ENCODE results near the gene GJA5.
"Not testable (repeated sequence)": the region's sequence is repeated elsewhere in the genome, so short reads cannot be mapped to it uniquely, and the experiment has no call there.

GJA5 gene

DNA sequence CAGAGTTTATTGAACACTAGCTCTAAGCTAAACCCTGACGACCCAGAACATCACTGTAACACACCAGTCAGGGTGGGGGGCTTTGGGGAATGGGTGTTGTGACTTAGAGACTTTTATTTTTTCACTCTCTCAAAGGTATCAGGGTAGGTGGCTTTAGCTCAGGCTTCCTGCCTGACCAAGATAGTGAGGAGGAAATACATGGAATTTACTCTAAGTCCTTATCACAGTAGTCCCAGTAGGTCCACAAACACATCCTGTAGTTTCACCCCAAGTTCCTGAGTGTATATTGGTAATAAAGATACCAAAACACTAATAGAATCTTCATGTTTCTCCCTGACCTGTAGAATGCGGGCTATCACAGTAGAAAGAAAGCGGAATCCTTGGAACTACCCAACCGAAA lies 15.1 kb downstream of the GJA5 start:
- Histone ChIP-seq H3K4me3 (ENCODE audit: low read length) (no peak overlapping the region), H3K27me3 (ENCODE audit: insufficient read depth, low read length) (no peaks in the 10 kb centered on the region), H3K9ac (ENCODE audit: low read depth, low read length) (no peak overlapping the region), H3K27ac (ENCODE audit: low read length) (no peak overlapping the region), H3K36me3 (ENCODE audit: insufficient read depth, low read depth, low read length) (no peaks in the 10 kb centered on the region), H3K4me1 (ENCODE audit: insufficient read depth, low read length) (no peaks in the 10 kb centered on the region), H3K9me3 (ENCODE audit: insufficient read depth, low read depth, low read length) (no peaks in the 10 kb centered on the region)

DNA sequence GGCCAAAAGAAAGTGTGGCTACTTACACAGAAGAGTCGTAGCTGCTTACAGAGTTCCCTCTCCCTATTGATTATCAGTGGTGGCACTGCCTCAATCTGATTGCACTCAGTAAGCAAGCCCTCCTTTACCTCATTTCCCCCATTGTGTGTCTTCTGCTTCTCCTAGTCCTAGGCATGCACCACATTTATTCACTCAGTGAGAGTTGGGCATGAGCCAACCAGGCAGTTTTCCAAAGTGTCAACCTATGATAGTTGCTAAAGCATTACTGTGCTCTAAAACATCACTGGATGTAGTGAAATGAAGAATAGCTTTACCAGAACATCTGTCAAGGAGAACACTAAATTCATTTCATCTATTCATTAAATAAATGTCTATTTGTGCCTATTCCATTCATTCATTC lies 19.3 kb downstream of the GJA5 start:
- no peak overlapping the region for H3K4me3 ChIP-seq (ENCODE audit: low read length)
- H3K27me3 ChIP-seq (ENCODE audit: insufficient read depth, low read length) = no peaks in the 10 kb centered on the region
- H3K4me1 ChIP-seq (ENCODE audit: insufficient read depth, low read length) = no peaks in the 10 kb centered on the region

DNA sequence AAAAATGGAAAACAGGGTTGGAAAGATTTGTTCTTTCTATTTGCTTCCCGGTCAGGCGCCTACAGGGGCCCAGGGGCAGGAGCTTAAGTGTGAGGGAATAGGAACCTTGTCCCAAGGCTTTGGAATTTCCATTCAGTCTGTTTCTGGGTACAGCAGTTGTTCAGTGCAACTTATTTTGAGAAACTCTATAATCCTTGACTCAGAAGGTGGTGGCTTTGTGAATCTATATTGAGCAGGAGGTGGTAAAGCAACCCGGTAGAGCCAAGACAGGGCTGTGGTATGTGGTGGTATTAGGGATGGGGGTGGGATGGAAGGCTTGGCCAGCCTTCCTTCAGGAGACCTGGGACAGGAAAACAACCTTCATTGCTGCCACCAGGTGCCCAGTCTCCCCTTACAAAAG lies 20.0 kb downstream of the GJA5 start:
- Histone ChIP-seq H3K9ac (ENCODE audit: low read depth, low read length) (no peak overlapping the region), H3K4me1 (ENCODE audit: insufficient read depth, low read length) (no peaks in the 10 kb centered on the region), H3K27ac (ENCODE audit: low read length) (no peak overlapping the region), H3K4me3 (ENCODE audit: low read length) (no peak overlapping the region), H3K9me3 (ENCODE audit: insufficient read depth, low read depth, low read length) (no peaks in the 10 kb centered on the region), H3K36me3 (ENCODE audit: insufficient read depth, low read depth, low read length) (no peaks in the 10 kb centered on the region), H3K27me3 (ENCODE audit: insufficient read depth, low read length) (no peaks in the 10 kb centered on the region)

More for the DNA sequence above, 19.3 kb downstream of the GJA5 start:
- Histone ChIP-seq H3K27ac (ENCODE audit: low read length) (no peak overlapping the region), H3K9me3 (ENCODE audit: insufficient read depth, low read depth, low read length) (no peaks in the 10 kb centered on the region), H3K9ac (ENCODE audit: low read depth, low read length) (no peak overlapping the region), H3K36me3 (ENCODE audit: insufficient read depth, low read depth, low read length) (no peaks in the 10 kb centered on the region)

DNA sequence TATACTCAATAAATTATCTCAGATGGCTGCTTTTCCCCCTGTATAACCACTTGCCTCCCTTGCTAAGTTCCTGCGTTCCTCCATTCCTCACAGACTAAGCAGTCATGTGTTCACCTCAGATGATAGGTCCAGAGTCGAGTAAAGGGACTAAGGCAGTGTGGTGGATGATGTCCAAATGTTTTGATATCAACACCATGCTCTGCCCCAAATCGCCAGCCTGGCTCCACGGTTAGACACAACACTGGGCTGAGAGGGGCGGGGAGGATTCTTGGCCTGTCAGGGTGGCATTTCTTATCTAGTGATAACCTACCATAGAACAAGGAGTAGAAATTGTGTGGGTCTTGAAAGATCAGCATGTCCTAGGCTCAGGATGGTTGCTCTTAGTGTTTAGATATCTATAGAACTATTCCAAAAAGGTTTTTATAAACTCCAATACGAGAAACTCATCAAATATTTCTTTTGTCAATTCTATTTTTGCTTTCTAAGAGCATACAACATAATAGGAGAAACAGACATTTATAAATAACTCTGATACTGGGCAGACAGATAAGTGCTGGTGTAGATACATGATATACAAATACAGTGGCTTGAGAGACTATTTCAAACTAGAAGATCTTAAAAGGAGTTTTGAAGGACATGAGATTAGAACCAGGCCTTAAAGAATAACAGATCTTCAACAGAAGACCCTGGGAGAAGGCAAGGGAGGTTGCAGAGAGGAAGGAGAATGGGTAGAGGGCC lies 21.5 kb downstream of the GJA5 start:
- Histone ChIP-seq H3K9me3 (ENCODE audit: insufficient read depth, low read depth, low read length) (no peaks in the 10 kb centered on the region), H3K27me3 (ENCODE audit: insufficient read depth, low read length) (no peaks in the 10 kb centered on the region), H3K9ac (ENCODE audit: low read depth, low read length) (no peak overlapping the region), H3K27ac (ENCODE audit: low read length) (no peak overlapping the region), H3K36me3 (ENCODE audit: insufficient read depth, low read depth, low read length) (no peaks in the 10 kb centered on the region), H3K4me3 (ENCODE audit: low read length) (no peak overlapping the region), H3K4me1 (ENCODE audit: insufficient read depth, low read length) (no peaks in the 10 kb centered on the region)

DNA sequence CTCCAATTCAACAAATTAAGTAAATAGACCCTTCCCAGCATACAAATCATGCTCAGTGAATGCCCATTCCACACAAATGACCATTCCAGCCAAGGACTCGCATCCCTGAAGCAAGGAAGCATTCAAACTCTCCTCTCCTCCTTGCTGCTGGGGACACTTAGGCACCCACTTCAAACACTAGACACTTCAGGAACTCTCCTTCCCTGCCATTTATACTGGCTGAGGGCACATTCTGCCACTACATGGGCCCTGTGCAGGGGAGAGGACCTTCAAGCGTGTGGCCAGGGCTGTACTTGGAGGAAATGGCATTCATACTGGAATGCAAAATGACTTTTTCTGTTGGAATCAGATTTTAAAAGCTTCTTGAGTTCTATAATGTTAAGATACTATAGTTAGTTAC lies 22.3 kb downstream of the GJA5 start:
- H3K4me3 ChIP-seq (ENCODE audit: low read length) = no peak overlapping the region
- H3K9me3 ChIP-seq (ENCODE audit: insufficient read depth, low read depth, low read length) = no peaks in the 10 kb centered on the region
- H3K36me3 ChIP-seq (ENCODE audit: insufficient read depth, low read depth, low read length) = no peaks in the 10 kb centered on the region
- no peak overlapping the region for H3K9ac ChIP-seq (ENCODE audit: low read depth, low read length)
- no peaks in the 10 kb centered on the region for H3K27me3 ChIP-seq (ENCODE audit: insufficient read depth, low read length)
- no peak overlapping the region for H3K27ac ChIP-seq (ENCODE audit: low read length)
- H3K4me1 ChIP-seq (ENCODE audit: insufficient read depth, low read length) = no peaks in the 10 kb centered on the region

DNA sequence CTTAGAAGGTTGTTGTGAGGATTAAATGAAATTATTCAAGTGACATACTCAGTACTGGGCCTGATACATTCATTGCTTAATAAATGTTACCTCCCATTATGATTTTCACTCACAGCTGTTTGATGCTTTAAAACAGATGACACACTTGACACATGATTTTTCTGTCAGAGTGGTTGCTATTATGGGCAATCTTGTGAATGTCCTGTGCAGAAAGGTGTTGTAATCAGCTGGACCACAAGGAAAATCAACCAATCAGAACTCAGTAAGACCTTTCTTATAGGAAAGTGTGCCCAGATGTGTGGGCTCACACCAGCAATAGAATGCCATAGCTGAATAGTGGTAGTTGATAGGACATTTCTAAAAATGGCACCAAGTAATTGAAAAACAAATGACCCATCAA lies 23.5 kb downstream of the GJA5 start:
- H3K9ac ChIP-seq (ENCODE audit: low read depth, low read length) = no peak overlapping the region
- no peaks in the 10 kb centered on the region for H3K4me1 ChIP-seq (ENCODE audit: insufficient read depth, low read length)
- H3K9me3 ChIP-seq (ENCODE audit: insufficient read depth, low read depth, low read length) = no peaks in the 10 kb centered on the region
- no peak overlapping the region for H3K4me3 ChIP-seq (ENCODE audit: low read length)
- no peak overlapping the region for H3K27ac ChIP-seq (ENCODE audit: low read length)
- H3K27me3 ChIP-seq (ENCODE audit: insufficient read depth, low read length) = no peaks in the 10 kb centered on the region
- no peaks in the 10 kb centered on the region for H3K36me3 ChIP-seq (ENCODE audit: insufficient read depth, low read depth, low read length)

DNA sequence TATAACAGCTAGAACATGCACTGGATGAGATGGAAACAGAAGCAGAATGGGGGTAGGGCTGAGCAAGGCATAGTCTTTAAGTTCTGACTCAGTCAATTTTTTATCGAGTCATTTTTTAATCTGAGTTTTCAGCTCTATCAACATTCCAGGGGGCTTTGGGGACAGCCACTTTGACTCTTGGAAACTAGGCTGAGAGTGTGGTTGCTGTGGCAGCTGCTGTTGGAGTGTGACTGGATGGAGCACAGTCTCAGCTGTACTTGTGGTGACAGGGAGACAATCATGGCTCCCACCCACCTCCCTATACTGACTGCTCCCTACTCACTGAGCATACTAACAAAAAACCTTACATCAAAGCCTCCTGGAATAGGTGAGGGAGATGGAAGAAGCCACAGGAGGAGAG lies 25.0 kb downstream of the GJA5 start:
- Histone ChIP-seq H3K27me3 (ENCODE audit: insufficient read depth, low read length) (no peaks in the 10 kb centered on the region), H3K9me3 (ENCODE audit: insufficient read depth, low read depth, low read length) (no peaks in the 10 kb centered on the region), H3K27ac (ENCODE audit: low read length) (no peak overlapping the region), H3K9ac (ENCODE audit: low read depth, low read length) (no peak overlapping the region), H3K36me3 (ENCODE audit: insufficient read depth, low read depth, low read length) (no peaks in the 10 kb centered on the region), H3K4me1 (ENCODE audit: insufficient read depth, low read length) (no peaks in the 10 kb centered on the region), H3K4me3 (ENCODE audit: low read length) (no peak overlapping the region)

DNA sequence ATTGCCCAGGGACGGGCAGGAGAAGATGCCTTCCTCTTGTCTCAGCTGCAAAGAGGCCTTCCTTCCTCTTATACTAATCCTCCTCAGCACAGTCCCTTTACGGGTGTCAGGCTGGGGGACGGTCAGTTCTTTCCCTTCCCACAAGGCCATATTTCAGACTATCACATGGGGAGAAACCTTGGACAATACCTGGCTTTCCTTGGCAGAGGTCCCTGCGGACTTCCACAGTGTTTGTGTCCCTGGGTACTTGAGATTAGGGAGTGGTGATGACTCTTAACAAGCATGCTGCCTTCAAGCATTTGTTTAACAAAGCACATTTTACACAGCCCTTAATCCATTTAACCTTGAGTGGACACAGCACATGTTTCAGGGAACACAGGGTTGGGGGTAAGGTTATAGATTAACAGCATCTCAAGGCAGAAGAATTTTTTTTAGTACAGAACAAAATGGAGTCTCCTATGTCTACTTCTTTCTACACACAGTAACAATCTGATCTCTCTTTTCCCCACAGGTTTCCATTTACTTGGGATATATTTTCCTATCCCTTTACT lies 26.0 kb downstream of the GJA5 start:
- not testable (repeated sequence) for H3K9me3 ChIP-seq (ENCODE audit: insufficient read depth, low read depth, low read length); H3K36me3 ChIP-seq (ENCODE audit: insufficient read depth, low read depth, low read length); H3K27ac ChIP-seq (ENCODE audit: low read length); H3K4me1 ChIP-seq (ENCODE audit: insufficient read depth, low read length); H3K9ac ChIP-seq (ENCODE audit: low read depth, low read length); H3K27me3 ChIP-seq (ENCODE audit: insufficient read depth, low read length); H3K4me3 ChIP-seq (ENCODE audit: low read length)

DNA sequence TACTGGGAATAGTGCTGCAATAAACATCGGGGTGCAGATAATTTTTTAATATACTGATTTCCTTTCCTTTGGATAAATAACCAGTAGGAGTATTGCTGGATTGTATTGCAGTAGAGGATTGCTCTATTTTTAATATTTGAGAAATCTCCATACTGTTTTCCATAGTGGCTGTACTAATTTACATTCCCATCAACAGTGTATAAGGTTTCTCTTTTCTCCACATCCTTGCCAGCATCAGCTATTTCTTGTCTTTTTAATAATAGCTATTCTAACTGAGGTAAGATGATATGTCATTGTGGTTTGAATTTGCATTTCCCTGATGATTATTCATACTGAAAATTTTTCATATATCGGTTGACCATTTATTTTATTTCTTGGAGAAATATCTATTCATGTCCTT lies 31.1 kb downstream of the GJA5 start:
- no peak overlapping the region for H3K9ac ChIP-seq (ENCODE audit: low read depth, low read length)
- H3K4me1 ChIP-seq (ENCODE audit: insufficient read depth, low read length) = no peaks in the 10 kb centered on the region
- H3K4me3 ChIP-seq (ENCODE audit: low read length) = no peak overlapping the region
- H3K36me3 ChIP-seq (ENCODE audit: insufficient read depth, low read depth, low read length) = no peaks in the 10 kb centered on the region
- H3K27ac ChIP-seq (ENCODE audit: low read length) = no peak overlapping the region
- no peaks in the 10 kb centered on the region for H3K9me3 ChIP-seq (ENCODE audit: insufficient read depth, low read depth, low read length)
- no peaks in the 10 kb centered on the region for H3K27me3 ChIP-seq (ENCODE audit: insufficient read depth, low read length)

DNA sequence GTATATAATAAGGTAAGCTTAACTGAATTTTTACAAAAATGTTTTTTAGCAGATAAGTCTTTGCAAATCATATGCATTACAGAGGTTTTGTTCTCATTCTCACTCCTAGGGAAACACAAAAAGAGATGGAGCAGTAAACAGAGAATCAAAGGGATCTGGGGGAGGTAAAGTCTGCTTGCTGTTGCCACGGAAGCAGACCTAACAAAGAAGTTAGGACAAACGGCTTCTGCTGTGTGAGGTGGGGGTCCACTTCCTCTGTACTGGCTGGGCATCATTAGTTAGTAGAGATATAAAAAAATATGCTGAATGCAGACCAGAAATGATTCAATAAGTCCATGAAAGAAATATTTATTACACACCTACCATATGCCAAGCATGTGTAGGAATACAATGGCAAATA lies 34.2 kb downstream of the GJA5 start:
- Histone ChIP-seq H3K4me1 (ENCODE audit: insufficient read depth, low read length) (no peaks in the 10 kb centered on the region), H3K9ac (ENCODE audit: low read depth, low read length) (no peak overlapping the region), H3K4me3 (ENCODE audit: low read length) (no peak overlapping the region), H3K27ac (ENCODE audit: low read length) (no peak overlapping the region), H3K27me3 (ENCODE audit: insufficient read depth, low read length) (no peaks in the 10 kb centered on the region), H3K9me3 (ENCODE audit: insufficient read depth, low read depth, low read length) (no peaks in the 10 kb centered on the region), H3K36me3 (ENCODE audit: insufficient read depth, low read depth, low read length) (no peaks in the 10 kb centered on the region)

DNA sequence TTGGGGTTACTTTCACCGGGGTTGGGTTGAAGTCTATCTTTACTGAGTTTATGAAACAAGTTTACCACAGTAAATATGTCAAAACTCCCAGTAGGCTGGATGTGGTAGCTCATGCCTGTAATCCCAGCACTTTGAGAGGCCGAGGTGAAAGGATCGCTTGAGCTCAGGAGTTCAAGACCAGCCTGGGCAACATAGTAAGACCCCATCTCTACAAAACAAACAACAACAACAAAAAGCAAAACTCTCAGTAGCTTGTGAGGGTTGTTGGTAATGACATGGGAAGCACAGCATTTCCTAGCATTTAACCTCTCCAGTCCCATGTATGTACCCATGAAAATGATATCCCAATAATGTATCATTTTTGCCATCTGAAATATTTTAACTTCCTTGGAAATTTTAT lies 34.7 kb downstream of the GJA5 start:
- Histone ChIP-seq H3K9me3 (ENCODE audit: insufficient read depth, low read depth, low read length) (no peaks in the 10 kb centered on the region), H3K4me1 (ENCODE audit: insufficient read depth, low read length) (no peaks in the 10 kb centered on the region), H3K27me3 (ENCODE audit: insufficient read depth, low read length) (no peaks in the 10 kb centered on the region), H3K9ac (ENCODE audit: low read depth, low read length) (no peak overlapping the region), H3K27ac (ENCODE audit: low read length) (no peak overlapping the region), H3K4me3 (ENCODE audit: low read length) (no peak overlapping the region), H3K36me3 (ENCODE audit: insufficient read depth, low read depth, low read length) (no peaks in the 10 kb centered on the region)

DNA sequence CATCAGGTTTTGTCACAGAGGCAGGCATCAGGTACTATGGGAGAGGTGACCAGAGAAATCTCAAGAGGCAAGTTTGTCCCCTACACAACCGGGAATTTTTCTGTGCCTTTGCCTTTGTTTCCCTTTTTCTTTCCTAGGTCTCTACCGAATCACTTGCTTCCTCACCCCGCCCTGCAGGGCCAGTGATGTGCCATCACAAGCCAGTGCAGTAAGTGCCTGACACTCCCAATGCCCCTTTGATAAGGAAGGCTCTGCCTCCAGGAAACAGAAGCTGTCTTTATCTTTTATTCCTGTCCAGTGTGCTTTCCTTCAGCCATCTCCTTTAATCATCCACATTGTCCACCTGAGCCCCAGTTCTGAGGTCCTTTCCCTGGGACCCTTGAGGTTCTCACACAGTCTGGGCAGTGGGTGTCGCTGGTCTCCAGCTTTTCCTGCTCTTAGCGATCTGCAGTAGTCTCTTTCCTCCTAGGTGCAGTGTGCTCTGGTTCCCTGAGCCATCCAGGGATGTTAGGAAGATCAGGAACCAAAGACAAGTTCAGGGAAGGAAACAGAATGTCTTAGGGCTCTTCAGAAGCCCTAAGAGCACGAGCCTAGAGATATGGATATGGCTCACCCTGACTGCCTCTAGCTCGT lies 36.6 kb downstream of the GJA5 start:
- Histone ChIP-seq H3K4me1 (ENCODE audit: insufficient read depth, low read length) (no peaks in the 10 kb centered on the region), H3K9me3 (ENCODE audit: insufficient read depth, low read depth, low read length) (peaks cover 7% of the 10 kb centered on the region), H3K9ac (ENCODE audit: low read depth, low read length) (no peak overlapping the region), H3K27me3 (ENCODE audit: insufficient read depth, low read length) (no peaks in the 10 kb centered on the region), H3K4me3 (ENCODE audit: low read length) (no peak overlapping the region), H3K27ac (ENCODE audit: low read length) (no peak overlapping the region), H3K36me3 (ENCODE audit: insufficient read depth, low read depth, low read length) (no peaks in the 10 kb centered on the region)

Data from iPS-20b (cell line).